HCEC 1CT (cell line): ENCODE data around the gene PIP.
"Not testable (repeated sequence)": the region's sequence is repeated elsewhere in the genome, so short reads cannot be mapped to it uniquely, and the experiment has no call there.

ENCODE experiments used
- DNase-seq: peaks from one replicate; pipeline ENCODE4 v3.0.0-alpha.2; 2017

PIP gene

DNA sequence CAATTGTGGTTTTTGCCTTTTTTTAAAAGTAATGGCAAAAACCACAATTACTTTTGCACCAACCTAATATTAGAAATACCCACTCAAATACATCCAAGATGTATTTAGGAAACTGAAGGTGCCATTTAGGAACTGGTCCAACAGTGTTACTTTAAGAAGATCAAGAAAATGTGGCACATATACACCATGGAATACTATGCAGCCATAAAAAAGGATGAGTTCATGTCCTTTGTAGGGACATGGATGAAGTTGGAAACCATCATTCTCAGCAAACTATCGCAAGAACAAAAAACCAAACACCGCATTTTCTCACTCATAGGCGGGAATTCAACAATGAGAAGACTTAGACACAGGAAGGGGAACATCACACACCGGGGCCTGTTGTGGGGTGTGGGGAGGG lies 48.9 kb downstream of the PIP start:
- not testable (repeated sequence) for DNase-seq

DNA sequence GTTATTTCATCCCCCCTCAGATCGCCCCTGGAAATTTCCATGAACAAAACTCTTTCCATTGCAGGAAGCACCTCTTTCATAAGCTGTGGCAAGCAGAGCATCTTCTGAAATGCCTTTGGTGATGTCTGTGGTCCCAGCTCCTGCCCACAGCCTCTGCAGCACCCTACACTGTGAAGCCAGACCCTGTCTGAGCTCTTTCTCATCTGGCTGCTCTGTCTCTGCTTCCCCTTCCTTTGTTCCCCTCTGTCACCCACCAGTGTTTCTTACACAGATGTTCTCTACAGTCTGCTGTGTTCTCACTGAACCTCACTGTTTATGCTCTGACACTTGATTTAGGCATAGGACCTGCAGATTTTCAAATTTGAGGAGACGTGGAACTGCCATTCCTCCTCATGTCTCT lies 49.5 kb downstream of the PIP start:
- DNase-seq = no peak

DNA sequence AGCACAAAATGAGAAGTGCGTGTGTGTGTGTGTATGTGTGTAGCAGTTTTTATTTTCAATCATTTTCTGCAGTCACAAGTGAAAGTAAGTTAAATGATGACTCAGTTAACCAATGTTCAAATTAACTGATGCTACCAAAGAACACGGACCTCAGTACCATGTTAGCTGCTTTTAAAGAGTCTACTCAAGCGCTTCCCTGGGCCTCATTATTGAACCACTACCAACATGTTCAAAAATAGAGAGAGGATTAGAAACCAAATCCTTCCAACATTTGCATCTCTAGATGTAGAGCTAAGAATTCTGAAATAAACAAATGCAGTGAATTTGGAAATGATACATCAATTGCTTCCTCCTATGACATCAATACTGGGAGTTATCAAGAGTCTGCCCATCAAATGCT lies 51.1 kb downstream of the PIP start, which contains the start of gene TAS2R39:
TSS of gene TAS2R39 (plus strand) at position 396 of the 400 bp plus-strand sequence. CDS start at position 396, 0 bp downstream.
- DNase-seq = no peak

DNA sequence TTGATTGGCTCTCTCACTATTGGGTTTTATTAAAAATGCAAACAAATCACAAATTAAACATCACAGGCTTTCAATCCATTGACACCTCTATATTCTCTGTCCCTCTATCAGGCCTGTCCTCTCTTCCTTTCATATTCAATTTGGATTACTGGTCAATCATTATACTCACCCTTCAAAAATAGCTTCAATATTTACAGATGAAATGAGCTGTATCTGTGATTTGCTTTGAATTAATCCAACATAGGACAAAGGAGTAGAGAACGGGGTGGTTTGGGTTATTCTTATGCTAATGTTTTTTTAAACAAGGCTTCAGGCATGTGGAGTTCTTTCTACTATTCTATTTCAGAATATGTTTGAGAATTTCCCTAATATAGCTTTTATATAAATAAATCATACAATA lies 53.7 kb downstream of the PIP start:
- no peak for DNase-seq

DNA sequence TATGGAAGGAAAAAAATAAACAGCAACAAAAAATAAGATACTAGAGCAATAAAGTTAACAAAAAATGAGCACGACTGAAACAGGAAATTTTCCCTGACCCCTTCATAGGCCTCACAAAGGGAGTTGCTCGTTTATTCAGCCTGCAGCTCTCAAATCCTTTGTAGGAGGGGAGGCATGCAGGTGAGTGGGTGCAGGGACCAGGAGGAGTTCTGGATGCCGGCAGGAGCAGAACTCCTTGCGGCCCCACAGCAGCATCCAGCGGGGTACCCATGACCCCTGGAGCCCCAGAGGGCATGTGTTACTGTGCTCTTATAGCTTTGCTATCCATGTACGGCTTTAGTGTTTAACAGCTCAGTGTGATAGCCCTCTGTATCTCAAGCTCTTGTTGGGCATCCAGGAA lies 57.1 kb downstream of the PIP start:
- no peak for DNase-seq
